DND-41 (cell line): ENCODE measurements around the gene WNK2.

ENCODE experiments used
- ATAC-seq: fragments of 200-7000 bp; cut with Tn5 transposase; 3 replicates; pipeline ENCODE4 v1.9.1; 2021; ENCODE audit warnings: low read depth; ENCODE audit not compliant: insufficient read depth
- DNase-seq: peaks from one replicate; pipeline ENCODE4 v3.0.0-alpha.2; 2020
- H2AFZ ChIP-seq: 2 replicates; pipeline ENCODE4 v1.6.0; 2012; ENCODE audit warnings: low read depth, low read length
- H3K27ac ChIP-seq: 2 replicates; pipeline ENCODE4 v1.5.1; 2012; ENCODE audit warnings: low read length, inconsistent platforms
- H3K27me3 ChIP-seq: fragments of 200-600 bp; sonication (generic); 2 replicates; pipeline ENCODE4 v1.6.0; 2012; ENCODE audit warnings: low read length, mild to moderate bottlenecking, inconsistent platforms; ENCODE audit not compliant: insufficient read depth, poor library complexity
- H3K36me3 ChIP-seq: 2 replicates; pipeline ENCODE4 v1.5.1; 2012; ENCODE audit warnings: low read length, inconsistent platforms; ENCODE audit not compliant: insufficient read depth
- H3K4me1 ChIP-seq: 2 replicates; pipeline ENCODE4 v1.5.1; 2012; ENCODE audit warnings: mild to moderate bottlenecking, low read length; ENCODE audit not compliant: insufficient read depth
- H3K4me2 ChIP-seq: 2 replicates; pipeline ENCODE4 v1.6.0; 2012; ENCODE audit warnings: mild to moderate bottlenecking, moderate library complexity, low read length, inconsistent platforms; ENCODE audit not compliant: insufficient read depth
- H3K4me3 ChIP-seq, 2 experiments: fragments of 200-600 bp in 1 of 2; shearing (Covaris generic) in 1 of 2; 2 replicates each; pipeline ENCODE4 v1.5.1; 2012 to 2016; ENCODE audit warnings: inconsistent platforms in 2 of 2, low read length in 2 of 2, mild to moderate bottlenecking in 2 of 2, low read depth in 1 of 2, moderate library complexity in 1 of 2
- H3K79me2 ChIP-seq: 2 replicates; pipeline ENCODE4 v1.6.0; 2012; ENCODE audit warnings: low read length, inconsistent platforms; ENCODE audit not compliant: insufficient read depth
- H3K9ac ChIP-seq: 2 replicates; pipeline ENCODE4 v1.6.0; 2012; ENCODE audit warnings: low read depth, mild to moderate bottlenecking, inconsistent platforms, low read length, moderate library complexity
- H3K9me3 ChIP-seq: 2 replicates; pipeline ENCODE4 v1.5.1; 2012; ENCODE audit warnings: low read length, moderate library complexity, mild to moderate bottlenecking, inconsistent platforms; ENCODE audit not compliant: insufficient read depth, severe bottlenecking
- H4K20me1 ChIP-seq: 2 replicates; pipeline ENCODE4 v1.6.0; 2012; ENCODE audit warnings: low read length; ENCODE audit not compliant: insufficient read depth
- CTCF ChIP-seq: IDR thresholded peaks from 2 replicates; pipeline ENCODE4 v1.5.1; 2012; ENCODE audit warnings: borderline replicate concordance, low read length, moderate library complexity, mild to moderate bottlenecking; ENCODE audit not compliant: poor library complexity, severe bottlenecking; ENCODE audit errors: extremely low read depth
- EZH2 ChIP-seq: IDR thresholded peaks from 3 replicates; pipeline ENCODE4 v1.6.1; 2012; ENCODE audit warnings: borderline replicate concordance, low read depth, mild to moderate bottlenecking, moderate library complexity, low read length, inconsistent platforms; ENCODE audit not compliant: severe bottlenecking

The WNK2 gene

GRCh38 chr9:93305497-93306020, 121.6 kb downstream of the WNK2 start:
- Histone ChIP-seq H3K9me3 (no peaks in the 10 kb centered on the region), H3K4me1 (no peaks in the 10 kb centered on the region), H3K36me3 (no peaks in the 10 kb centered on the region), H4K20me1 (no peaks in the 10 kb centered on the region), H3K27ac (no peak overlapping the region), H3K27me3 (no peaks in the 10 kb centered on the region), H3K4me3 (no peak overlapping the region), H2AFZ (no peak overlapping the region), H3K9ac (no peak overlapping the region), H3K79me2 (no peaks in the 10 kb centered on the region), H3K4me2 (no peak overlapping the region)
- DNase-seq (no peak), ATAC-seq (no peak)
- TF ChIP-seq CTCF: no peak
- no peak for TF ChIP-seq EZH2

GRCh38 chr9:93306081-93306480, 122.1 kb downstream of the WNK2 start:
- Histone ChIP-seq H3K4me3 (no peak overlapping the region), H3K4me1 (no peaks in the 10 kb centered on the region), H3K79me2 (no peaks in the 10 kb centered on the region), H2AFZ (no peak overlapping the region), H3K27me3 (no peaks in the 10 kb centered on the region), H3K4me2 (no peak overlapping the region), H3K27ac (no peak overlapping the region), H3K9ac (no peak overlapping the region), H3K36me3 (no peaks in the 10 kb centered on the region), H3K9me3 (no peaks in the 10 kb centered on the region), H4K20me1 (no peaks in the 10 kb centered on the region)
- no peak for DNase-seq
- ATAC-seq: no peak
- TF ChIP-seq CTCF: no peak
- no peak for TF ChIP-seq EZH2

- TF ChIP-seq CTCF (no peak), EZH2 (no peak)
- no peaks in the 10 kb centered on the region for H3K36me3 ChIP-seq
- ATAC-seq: no peak
Observed at GRCh38 chr9:93306579-93307091, 122.7 kb downstream of the WNK2 start.

More at GRCh38 chr9:93306579-93307091, 122.7 kb downstream of the WNK2 start:
- H2AFZ ChIP-seq: no peak overlapping the region
- H3K27ac ChIP-seq: no peak overlapping the region
- DNase-seq: no peak
- no peaks in the 10 kb centered on the region for H4K20me1 ChIP-seq
- no peaks in the 10 kb centered on the region for H3K4me1 ChIP-seq
- no peak overlapping the region for H3K9ac ChIP-seq
- no peaks in the 10 kb centered on the region for H3K27me3 ChIP-seq
- H3K79me2 ChIP-seq: no peaks in the 10 kb centered on the region
- no peak overlapping the region for H3K4me2 ChIP-seq
- no peaks in the 10 kb centered on the region for H3K9me3 ChIP-seq
- H3K4me3 ChIP-seq: no peak overlapping the region
